Pancreas (tissue), 10 donors: ENCODE results near the gene UBE2L3. TPM values are rescaled to one million over a fixed set of nuclear protein-coding genes. Genes with fewer than 3 reads are reported as not detected.

Source experiments
- ATAC-seq, 4 donors: fragments of 200-7000 bp; cut with Tn5 transposase; one replicate each; pipeline versions ENCODE4 v1.8.0 to v1.9.1; 2020; ENCODE audit warnings: mild to moderate bottlenecking in 4 of 4, moderate library complexity in 4 of 4
- DNase-seq, 6 donors: peaks; one replicate each; pipeline ENCODE4 v3.0.0-alpha.2; 2020
- FAIRE-seq: peaks from 2 replicates; lab custom pipeline; 2012; peaks lifted over from hg19 to GRCh38; lab: Jason Lieb, UNC
- H3K27ac ChIP-seq, 4 donors: fragments of 200-600 bp; sonication (generic); 1 replicate in 3 of 4; 2 replicates in 1 of 4; pipeline versions ENCODE4 v1.5.0 to v1.8.0; 2020
- H3K27me3 ChIP-seq, 4 donors: fragments of 200-600 bp; one replicate each; pipeline ENCODE4 v1.8.0; 2021
- H3K36me3 ChIP-seq, 3 donors: fragments of 200-600 bp; sonication (generic) in 1 of 3; one replicate each; pipeline versions ENCODE4 v1.5.0 to v1.8.0; 2020 to 2021
- H3K4me1 ChIP-seq, 3 donors: fragments of 200-600 bp; one replicate each; pipeline ENCODE4 v1.8.0; 2021
- H3K4me3 ChIP-seq, 4 donors: fragments of 200-600 bp; sonication (generic) in 2 of 4; one replicate each; pipeline versions ENCODE4 v1.5.0 to v1.8.0; 2020 to 2021
- H3K9me3 ChIP-seq, 4 donors: fragments of 200-600 bp; one replicate each; pipeline ENCODE4 v1.8.0; 2021
- CTCF ChIP-seq, 4 donors: fragments of 200-600 bp; sonication (generic) in 3 of 4; IDR thresholded peaks; one replicate each; pipeline versions ENCODE4 v1.5.0 to v1.8.0; 2021; ENCODE audit warnings: antibody characterized with exemption in 4 of 4
- WGBS, 2 donors: extraction: QIAGEN DNeasy Blood & Tissue Kit; methylation state at CpG; one replicate each; pipeline ENCODE4 v1.1.7; 2013; 5-methylcytosine and 5-hydroxymethylcytosine counted together
- intact Hi-C, 3 donors: fragments of 100-400 bp; cut with DNase I; formaldehyde crosslinking; loops; one replicate each; pipeline versions ENCODE4 v1.11.1 to v1.14.2; 2022
- polyA plus RNA-seq, 2 donors: library from polyadenylated mRNA; stranded (reverse); fragments of 200-250 nt; gene quantifications; one replicate each; pipeline ENCODE4 v1.2.3, GENCODE V29; 2013
- total RNA-seq, 6 donors: library from RNA; stranded (reverse); fragmentation: NEBNext Ultra II Directional in 4 of 6; extraction: Animal tissue kit (Norgen Biotek cat#: 25700) in 4 of 6; gene quantifications; one replicate each; pipeline versions ENCODE4 v1.2.1 to v1.2.4, GENCODE V29; 2021 to 2023
- donor health status: healthy with polysubstance abuse.
- donor health status: DM: no; HTN: no; CAD: no; lungs with moderate emphysema.
- donor health status: DM: no; HTN: no; CAD: no.
- donor health status: control.
- donor health status: control.
- donor health status: Bipolar disorder and iron deficiency.
- donor health status: DM: yes; HTN: yes; CAD: no.
- donor health status: DM: no; HTN: no; CAD: no.
- donor health status: DM: no; HTN: no; CAD: no.
- donor health status: DM: yes; HTN: yes; CAD: no.

The UBE2L3 gene
- total and polyA plus RNA-seq, 8 donors: 10.9 to 24.5 (median 16.2) TPM

- H3K36me3 ChIP-seq: no peaks in the 10 kb centered on the region
- FAIRE-seq (no peak), DNase-seq (no peak), ATAC-seq (peak in 2 of 4 donors; percentile 2 to 6)
- peak overlapping the region in 3 of 4 donors; percentile 40 to 82 (median 55) for H3K4me3 ChIP-seq
- intact Hi-C loops: no loop called here
- H3K9me3 ChIP-seq: no peaks in the 10 kb centered on the region
- no peaks in the 10 kb centered on the region for H3K4me1 ChIP-seq
- no peaks in the 10 kb centered on the region for H3K27me3 ChIP-seq
- 24 to 28% methylated on average over 17 of the region's 17 CpGs for WGBS, 2 donors
- no peak overlapping the region for H3K27ac ChIP-seq
- no peak for TF ChIP-seq CTCF (IDR thresholded peaks at IDR 0.05)
Measured at GRCh38 chr22:21657020-21657359, 89.5 kb downstream of the UBE2L3 start.

GRCh38 chr22:21657360-21658032 is 90.0 kb downstream of the UBE2L3 start:
- intact Hi-C loops: no loop called here
- TF ChIP-seq CTCF (IDR thresholded peaks at IDR 0.05): peak in 1 of 4 donors; percentile 19
- FAIRE-seq (no peak), ATAC-seq (peak; percentile 93 to 96 (median 94)), DNase-seq (peak; percentile 75 to 92 (median 85))
- 0 to 1% methylated on average over 58 to 79 of the region's 79 CpGs for WGBS, 2 donors
- no peaks in the 10 kb centered on the region for H3K9me3 ChIP-seq
- H3K27ac ChIP-seq: no peak overlapping the region
- peak overlapping the region; percentile 40 to 82 (median 54) for H3K4me3 ChIP-seq
- H3K36me3 ChIP-seq: no peaks in the 10 kb centered on the region
- no peaks in the 10 kb centered on the region for H3K4me1 ChIP-seq
- H3K27me3 ChIP-seq: no peaks in the 10 kb centered on the region

- no peak for FAIRE-seq
- Histone ChIP-seq H3K27ac (no peak overlapping the region), H3K9me3 (no peaks in the 10 kb centered on the region), H3K4me1 (no peaks in the 10 kb centered on the region), H3K4me3 (no peak overlapping the region), H3K36me3 (no peaks in the 10 kb centered on the region), H3K27me3 (no peaks in the 10 kb centered on the region)
- no peak for DNase-seq
- WGBS, 2 donors: 64 to 69% methylated on average over 7 of the region's 7 CpGs
- ATAC-seq: no peak
- intact Hi-C loops: no loop called here
- TF ChIP-seq CTCF (IDR thresholded peaks at IDR 0.05): no peak
Measured at GRCh38 chr22:21659864-21660525, 92.5 kb downstream of the UBE2L3 start.

GRCh38 chr22:21660904-21661303 is 93.4 kb downstream of the UBE2L3 start:
- intact Hi-C loops: no loop called here
- H3K36me3 ChIP-seq: no peaks in the 10 kb centered on the region
- ATAC-seq (no peak), DNase-seq (no peak), FAIRE-seq (no peak)
- no peak overlapping the region for H3K4me3 ChIP-seq
- TF ChIP-seq CTCF (IDR thresholded peaks at IDR 0.05): no peak
- WGBS, 2 donors: 68 to 71% methylated on average over 6 to 7 of the region's 7 CpGs
- no peaks in the 10 kb centered on the region for H3K4me1 ChIP-seq
- H3K27ac ChIP-seq: no peak overlapping the region
- H3K27me3 ChIP-seq: no peaks in the 10 kb centered on the region
- H3K9me3 ChIP-seq: no peaks in the 10 kb centered on the region

- no peak for ATAC-seq
- intact Hi-C loops: no loop called here
- Histone ChIP-seq H3K4me1 (no peaks in the 10 kb centered on the region), H3K9me3 (no peaks in the 10 kb centered on the region), H3K36me3 (no peaks in the 10 kb centered on the region), H3K27me3 (no peaks in the 10 kb centered on the region), H3K27ac (no peak overlapping the region), H3K4me3 (no peak overlapping the region)
- no peak for TF ChIP-seq CTCF (IDR thresholded peaks at IDR 0.05)
- whole genome bisulfite sequencing, 2 donors: 89 to 96% methylated on average over 5 of the region's 5 CpGs
- no peak for FAIRE-seq
- DNase-seq: no peak
Measured at GRCh38 chr22:21661991-21662390, 94.5 kb downstream of the UBE2L3 start.
